ENCODE data around the gene CCL1. TPM values are rescaled to one million over a fixed set of nuclear protein-coding genes. Genes with fewer than 3 reads are reported as not detected.

CCL1 gene
- total and polyA plus RNA-seq, 2 of the 4 experiments (the other 2 are of a cell fraction): not detected

DNA sequence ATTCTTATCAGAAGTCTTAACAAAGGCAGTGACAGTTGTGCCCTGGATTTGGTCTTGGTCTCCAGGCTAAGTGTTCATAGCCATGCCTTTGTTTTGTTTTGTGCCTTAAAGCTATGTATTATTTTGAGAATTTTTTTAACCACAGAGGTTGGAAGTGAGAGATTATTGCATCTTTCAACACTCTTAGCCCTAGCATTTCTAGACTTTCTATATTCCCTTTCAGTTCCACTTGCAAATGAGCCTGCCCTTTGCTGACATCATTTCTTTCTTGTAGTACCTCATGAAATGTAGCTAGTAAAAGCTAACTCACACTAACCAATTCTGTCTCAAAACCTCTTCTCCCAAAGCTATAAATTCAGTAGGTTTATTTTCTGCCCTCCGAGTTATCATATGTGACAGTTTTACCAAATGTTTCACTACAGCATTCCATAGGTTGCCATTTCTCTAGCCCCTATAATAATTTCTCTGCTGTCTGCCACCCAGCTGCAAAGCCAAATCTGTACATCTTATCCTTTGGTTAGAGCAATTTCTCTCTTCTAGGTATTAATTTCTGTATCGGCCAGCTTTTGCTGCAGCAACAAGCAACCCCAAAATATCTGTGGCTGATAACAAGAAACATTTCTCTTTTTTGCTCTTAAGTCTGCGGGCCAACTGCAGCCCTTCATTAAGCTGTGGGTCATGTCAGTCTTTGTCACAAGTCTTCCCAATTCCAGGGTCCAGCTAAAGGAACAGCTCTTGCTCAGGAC is 14.2 kb upstream of the CCL1 start:
- H3K4me3 ChIP-seq (ENCODE audit: insufficient read depth, low read depth, low read length): no peak overlapping the region
- H3K36me3 ChIP-seq (ENCODE audit: control insufficient read depth, insufficient read depth, low read length): no peaks in the 10 kb centered on the region
- H3K14ac ChIP-seq (replicated peaks; ENCODE audit: low read depth, low read length): no peak overlapping the region
- no peak overlapping the region for H4K91ac ChIP-seq (ENCODE audit: insufficient read depth, low read depth, low read length)
- H3K4me1 ChIP-seq (ENCODE audit: control insufficient read depth, insufficient read depth, low read length): no peaks in the 10 kb centered on the region
- H2AFZ ChIP-seq (replicated peaks; ENCODE audit: low read length, poor library complexity): no peak overlapping the region
- 83% methylated on average over 2 of the region's 3 CpGs; no CpG with 5 or more reads in 1 of the 2 experiments for WGBS, 2 experiments (ENCODE audit: extremely low coverage in 2 of 2, insufficient read length in 1 of 2)
- H3K79me1 ChIP-seq (ENCODE audit: low read depth in 1 of 2, low read length in 2 of 2): no peaks in the 10 kb centered on the region
- no TSS peak for BruUV-seq (replicated peaks)
- H4K8ac ChIP-seq (ENCODE audit: low read depth in 2 of 2, low read length in 2 of 2): no peak overlapping the region
- H2BK20ac ChIP-seq (ENCODE audit: low read depth, low read length): no peak overlapping the region
- H4K20me1 ChIP-seq (ENCODE audit: insufficient read depth, low read length): no peaks in the 10 kb centered on the region
- H3K9ac ChIP-seq (ENCODE audit: low read depth, low read length): no peak overlapping the region
- no peak overlapping the region for H2AK9ac ChIP-seq (replicated peaks; ENCODE audit: low read depth, low read length, poor library complexity)
- H3K4ac ChIP-seq (ENCODE audit: low read depth, low read length): no peak overlapping the region
- dilution Hi-C loops (cut with HindIII; ENCODE audit: low sequenced_read_pairs, unreplicated experiment): no loop called here
- no peak overlapping the region for H3K56ac ChIP-seq (ENCODE audit: extremely low read depth, insufficient read depth, low read length)
- ATAC-seq (ENCODE audit: low read depth) (no peak), DNase-seq (no peak)
- no peak overlapping the region for H3K23ac ChIP-seq (ENCODE audit: low read depth, low read length)
- no peak overlapping the region for H4K5ac ChIP-seq (ENCODE audit: low read depth, low read length)
- TF ChIP-seq CEBPB (IDR thresholded peaks at IDR 0.05; ENCODE audit: low read depth, low read length): no peak
- TF ChIP-seq MAFK (IDR thresholded peaks at IDR 0.05; ENCODE audit: low read depth, low read length): no peak
- TF ChIP-seq, protein P1, sequence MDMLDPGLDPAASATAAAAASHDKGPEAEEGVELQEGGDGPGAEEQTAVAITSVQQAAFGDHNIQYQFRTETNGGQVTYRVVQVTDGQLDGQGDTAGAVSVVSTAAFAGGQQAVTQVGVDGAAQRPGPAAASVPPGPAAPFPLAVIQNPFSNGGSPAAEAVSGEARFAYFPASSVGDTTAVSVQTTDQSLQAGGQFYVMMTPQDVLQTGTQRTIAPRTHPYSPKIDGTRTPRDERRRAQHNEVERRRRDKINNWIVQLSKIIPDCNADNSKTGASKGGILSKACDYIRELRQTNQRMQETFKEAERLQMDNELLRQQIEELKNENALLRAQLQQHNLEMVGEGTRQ (IDR thresholded peaks at IDR 0.05; ENCODE audit: low read depth, low read length): no peak
- TF ChIP-seq CHD1 (IDR thresholded peaks at IDR 0.05; ENCODE audit: low read depth, low read length): no peak
- no peak for TF ChIP-seq FOS (IDR thresholded peaks at IDR 0.05; ENCODE audit: low read depth, low read length)
- TF ChIP-seq POLR2A (IDR thresholded peaks at IDR 0.05; ENCODE audit: low read depth, low read length): no peak
- no peak for TF ChIP-seq RAD21 (IDR thresholded peaks at IDR 0.05; ENCODE audit: low read length)
- TF ChIP-seq MAZ (IDR thresholded peaks at IDR 0.05; ENCODE audit: borderline replicate concordance, low read depth, low read length): no peak
- no peak for TF ChIP-seq BHLHE40 (IDR thresholded peaks at IDR 0.05; ENCODE audit: low read depth, low read length)
- no peak for TF ChIP-seq NFE2L2 (IDR thresholded peaks at IDR 0.05; ENCODE audit: low read depth, low read length)
- TF ChIP-seq, protein P2, sequence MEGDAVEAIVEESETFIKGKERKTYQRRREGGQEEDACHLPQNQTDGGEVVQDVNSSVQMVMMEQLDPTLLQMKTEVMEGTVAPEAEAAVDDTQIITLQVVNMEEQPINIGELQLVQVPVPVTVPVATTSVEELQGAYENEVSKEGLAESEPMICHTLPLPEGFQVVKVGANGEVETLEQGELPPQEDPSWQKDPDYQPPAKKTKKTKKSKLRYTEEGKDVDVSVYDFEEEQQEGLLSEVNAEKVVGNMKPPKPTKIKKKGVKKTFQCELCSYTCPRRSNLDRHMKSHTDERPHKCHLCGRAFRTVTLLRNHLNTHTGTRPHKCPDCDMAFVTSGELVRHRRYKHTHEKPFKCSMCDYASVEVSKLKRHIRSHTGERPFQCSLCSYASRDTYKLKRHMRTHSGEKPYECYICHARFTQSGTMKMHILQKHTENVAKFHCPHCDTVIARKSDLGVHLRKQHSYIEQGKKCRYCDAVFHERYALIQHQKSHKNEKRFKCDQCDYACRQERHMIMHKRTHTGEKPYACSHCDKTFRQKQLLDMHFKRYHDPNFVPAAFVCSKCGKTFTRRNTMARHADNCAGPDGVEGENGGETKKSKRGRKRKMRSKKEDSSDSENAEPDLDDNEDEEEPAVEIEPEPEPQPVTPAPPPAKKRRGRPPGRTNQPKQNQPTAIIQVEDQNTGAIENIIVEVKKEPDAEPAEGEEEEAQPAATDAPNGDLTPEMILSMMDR (conservative IDR thresholded peaks at IDR 0.05; ENCODE audit: low read depth, low read length): no peak
- TF ChIP-seq RFX5 (IDR thresholded peaks at IDR 0.05; ENCODE audit: low read depth, low read length): no peak
- no peak for TF ChIP-seq RCOR1 (IDR thresholded peaks at IDR 0.05; ENCODE audit: insufficient replicate concordance, low read length)
- TF ChIP-seq, protein P3, sequence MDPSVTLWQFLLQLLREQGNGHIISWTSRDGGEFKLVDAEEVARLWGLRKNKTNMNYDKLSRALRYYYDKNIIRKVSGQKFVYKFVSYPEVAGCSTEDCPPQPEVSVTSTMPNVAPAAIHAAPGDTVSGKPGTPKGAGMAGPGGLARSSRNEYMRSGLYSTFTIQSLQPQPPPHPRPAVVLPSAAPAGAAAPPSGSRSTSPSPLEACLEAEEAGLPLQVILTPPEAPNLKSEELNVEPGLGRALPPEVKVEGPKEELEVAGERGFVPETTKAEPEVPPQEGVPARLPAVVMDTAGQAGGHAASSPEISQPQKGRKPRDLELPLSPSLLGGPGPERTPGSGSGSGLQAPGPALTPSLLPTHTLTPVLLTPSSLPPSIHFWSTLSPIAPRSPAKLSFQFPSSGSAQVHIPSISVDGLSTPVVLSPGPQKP (IDR thresholded peaks at IDR 0.05; ENCODE audit: borderline replicate concordance, low read depth, low read length): no peak
- no peak for TF ChIP-seq MXI1 (IDR thresholded peaks at IDR 0.05; ENCODE audit: borderline replicate concordance, low read depth, low read length)
- no peak for TF ChIP-seq SMC3 (IDR thresholded peaks at IDR 0.05; ENCODE audit: low read depth, low read length)
- H3K18ac ChIP-seq (ENCODE audit: low read depth, low read length): no peak overlapping the region
- ChIA-PET POLR2A (ENCODE audit: unreplicated experiment) (no interaction called here), CTCF (interaction anchor here (0.6 kb wide), 3 partner anchors 31 to 1398 kb away, joined by 3 to 5 read pairs (median 4); no protein-coding TSS in a partner anchor)
- H3K27me3 ChIP-seq (ENCODE audit: control insufficient read depth, insufficient read depth, low read length): peaks cover 1% of the 10 kb centered on the region
- no peak overlapping the region for H2BK15ac ChIP-seq (ENCODE audit: low read depth, low read length)
- intact Hi-C loops (cut with micrococcal nuclease): no loop called here
- H3K9me1 ChIP-seq (ENCODE audit: insufficient read depth, low read length): no peaks in the 10 kb centered on the region
- no peak overlapping the region for H3K27ac ChIP-seq (ENCODE audit: insufficient read depth, low read length)
- no peak overlapping the region for H2BK120ac ChIP-seq (ENCODE audit: low read depth, low read length)
- H2AK5ac ChIP-seq (ENCODE audit: low read depth, low read length): no peak overlapping the region
- in situ Hi-C loops (cut with MboI; ENCODE audit: low sequenced_read_pairs): no loop called here
- H3K4me2 ChIP-seq (ENCODE audit: low read depth, low read length): no peak overlapping the region
- no peaks in the 10 kb centered on the region for H3K9me3 ChIP-seq (ENCODE audit: control insufficient read depth, insufficient read depth, low read length)
- H2BK5ac ChIP-seq (ENCODE audit: low read depth, low read length, poor library complexity, severe bottlenecking): no peak overlapping the region

Measured in IMR-90 (cell line).